Left lung (tissue), 10 donors: Measurements from ENCODE around the gene NINL. TPM values are rescaled to one million over a fixed set of nuclear protein-coding genes. Genes with fewer than 3 reads are reported as not detected.

Experiments
- ATAC-seq: fragments of 200-7000 bp; cut with Tn5 transposase; one replicate; pipeline ENCODE4 v1.9.1; 2020; ENCODE audit warnings: moderate library complexity
- DNase-seq, 4 donors: peaks; one replicate each; pipeline ENCODE4 v3.0.0-alpha.2; 2013 to 2020
- H3K27ac ChIP-seq, 2 donors: fragments of 200-600 bp; sonication (generic) in 1 of 2; one replicate each; pipeline versions ENCODE4 v1.5.0 to v1.8.0; 2020 to 2021
- H3K27me3 ChIP-seq, 2 donors: fragments of 200-600 bp; sonication (generic) in 1 of 2; one replicate each; pipeline versions ENCODE4 v1.5.0 to v1.8.0; 2020 to 2021
- H3K36me3 ChIP-seq, 2 donors: fragments of 200-600 bp; sonication (generic) in 1 of 2; one replicate each; pipeline versions ENCODE4 v1.5.0 to v1.8.0; 2020 to 2021
- H3K4me1 ChIP-seq, 2 donors: fragments of 200-600 bp; one replicate each; pipeline ENCODE4 v1.8.0; 2021
- H3K4me3 ChIP-seq, 2 donors: fragments of 200-600 bp; sonication (generic) in 1 of 2; one replicate each; pipeline versions ENCODE4 v1.5.0 to v1.8.0; 2020 to 2021; ENCODE audit warnings: mild to moderate bottlenecking in 1 of 2
- H3K9me3 ChIP-seq, 2 donors: fragments of 200-600 bp; sonication (generic) in 1 of 2; one replicate each; pipeline versions ENCODE4 v1.5.0 to v1.8.0; 2020 to 2021
- CTCF ChIP-seq, 2 donors: fragments of 200-600 bp; sonication (generic) in 1 of 2; IDR thresholded peaks; one replicate each; pipeline versions ENCODE4 v1.5.0 to v1.8.0; 2021; ENCODE audit warnings: antibody characterized with exemption in 2 of 2
- intact Hi-C, 2 donors: fragments of 100-400 bp; cut with DNase I; formaldehyde crosslinking; loops; one replicate each; pipeline versions ENCODE4 v1.11.2 to v1.14.2; 2022
- polyA plus RNA-seq, 6 donors: library from polyadenylated mRNA; unstranded; fragments of 120-200 nt; gene quantifications; one replicate each; pipeline ENCODE4 v1.2.1, GENCODE V29; 2013; ENCODE audit not compliant: insufficient read length in 6 of 6
- total RNA-seq, 2 donors: library from RNA; stranded (reverse); fragmentation: NEBNext Ultra II Directional; extraction: Animal tissue kit (Norgen Biotek cat#: 25700); gene quantifications; one replicate each; pipeline ENCODE4 v1.2.1, GENCODE V29; 2021
- donor health status: DM: no; HTN: yes; CAD: no.
- donor health status: DM: no; HTN: no; CAD: no.

Gene NINL
- total and polyA plus RNA-seq, 8 donors: 9.6 to 78.8 (median 67.8) TPM

GRCh38 chr20:25468126-25469075, 116.9 kb downstream of the NINL start:
- intact Hi-C loops: no loop called here
- Histone ChIP-seq H3K9me3 (no peaks in the 10 kb centered on the region), H3K4me3 (no peak overlapping the region), H3K27me3 (no peaks in the 10 kb centered on the region), H3K4me1 (no peaks in the 10 kb centered on the region), H3K36me3 (peaks cover 0 to 11% of the 10 kb centered on the region in 2 donors), H3K27ac (no peak overlapping the region)
- no peak for DNase-seq
- no peak for ATAC-seq
- TF ChIP-seq CTCF (IDR thresholded peaks at IDR 0.05): no peak

- Histone ChIP-seq H3K27ac (no peak overlapping the region), H3K4me1 (no peaks in the 10 kb centered on the region), H3K9me3 (no peaks in the 10 kb centered on the region), H3K4me3 (no peak overlapping the region), H3K36me3 (peaks cover 0 to 11% of the 10 kb centered on the region in 2 donors), H3K27me3 (no peaks in the 10 kb centered on the region)
- intact Hi-C loops: no loop called here
- TF ChIP-seq CTCF (IDR thresholded peaks at IDR 0.05): no peak
- no peak for ATAC-seq
- no peak for DNase-seq
These were observed 117.9 kb downstream of the NINL start for GRCh38 chr20:25467441-25467840.

- Histone ChIP-seq H3K4me1 (no peaks in the 10 kb centered on the region), H3K36me3 (peaks cover 0 to 11% of the 10 kb centered on the region in 2 donors), H3K9me3 (no peaks in the 10 kb centered on the region), H3K4me3 (no peak overlapping the region), H3K27me3 (no peaks in the 10 kb centered on the region), H3K27ac (no peak overlapping the region)
- no peak for TF ChIP-seq CTCF (IDR thresholded peaks at IDR 0.05)
- DNase-seq (peak in 1 of 4 donors; percentile 4), ATAC-seq (no peak)
- intact Hi-C loops: no loop called here
These were observed 118.5 kb downstream of the NINL start for GRCh38 chr20:25466846-25467245.

- H3K27ac ChIP-seq: no peak overlapping the region
- intact Hi-C loops: no loop called here
- H3K4me1 ChIP-seq: no peaks in the 10 kb centered on the region
- TF ChIP-seq CTCF (IDR thresholded peaks at IDR 0.05): no peak
- H3K4me3 ChIP-seq: no peak overlapping the region
- H3K27me3 ChIP-seq: no peaks in the 10 kb centered on the region
- no peaks in the 10 kb centered on the region for H3K9me3 ChIP-seq
- ATAC-seq: no peak
- DNase-seq: peak in 1 of 4 donors; percentile 21
- H3K36me3 ChIP-seq: peaks cover 0 to 11% of the 10 kb centered on the region in 2 donors
These were observed 119.8 kb downstream of the NINL start for GRCh38 chr20:25465243-25466135.
